ENCODE results near the gene PPARGC1A.

Gene PPARGC1A

DNA sequence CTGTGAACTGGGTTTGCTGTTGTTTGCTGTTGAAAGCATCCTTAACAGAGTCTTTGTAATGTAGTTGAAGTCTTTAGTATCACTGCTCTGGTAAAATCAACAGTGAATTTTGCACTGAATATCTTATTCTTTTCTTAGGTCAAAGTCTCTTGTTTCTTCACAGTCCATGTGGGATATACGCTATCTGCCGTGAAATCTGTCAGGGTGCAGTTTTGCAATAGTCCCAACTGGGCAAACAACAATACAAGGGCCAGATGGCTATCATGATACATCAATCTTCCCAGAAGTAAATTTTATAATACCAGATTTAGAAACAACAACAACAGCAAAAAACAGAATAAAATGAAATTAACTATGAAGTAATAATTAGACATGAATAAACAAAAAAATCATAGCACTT is 123.5 kb downstream of the PPARGC1A start:
- no peak for DNase-seq

DNA sequence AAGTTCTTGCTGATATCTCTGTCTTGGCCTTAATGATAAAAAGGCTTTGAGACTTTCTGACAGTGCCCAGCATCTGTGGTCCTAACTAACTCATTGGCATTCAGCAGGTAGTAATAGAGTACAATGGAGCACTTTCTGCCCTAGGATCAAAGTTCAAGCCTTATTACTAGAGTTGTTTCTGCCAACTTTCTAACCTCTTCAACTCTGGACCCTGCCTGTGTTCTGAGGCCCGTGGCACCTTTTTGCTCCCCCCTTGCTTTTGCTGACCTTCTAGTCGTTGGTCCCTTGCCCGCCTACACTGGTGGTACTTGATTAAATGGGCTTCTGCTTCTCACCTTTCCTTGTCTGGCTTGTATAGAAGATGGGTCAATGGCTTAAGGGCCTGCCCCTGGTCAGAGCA is 126.3 kb downstream of the PPARGC1A start:
- no peak for DNase-seq

DNA sequence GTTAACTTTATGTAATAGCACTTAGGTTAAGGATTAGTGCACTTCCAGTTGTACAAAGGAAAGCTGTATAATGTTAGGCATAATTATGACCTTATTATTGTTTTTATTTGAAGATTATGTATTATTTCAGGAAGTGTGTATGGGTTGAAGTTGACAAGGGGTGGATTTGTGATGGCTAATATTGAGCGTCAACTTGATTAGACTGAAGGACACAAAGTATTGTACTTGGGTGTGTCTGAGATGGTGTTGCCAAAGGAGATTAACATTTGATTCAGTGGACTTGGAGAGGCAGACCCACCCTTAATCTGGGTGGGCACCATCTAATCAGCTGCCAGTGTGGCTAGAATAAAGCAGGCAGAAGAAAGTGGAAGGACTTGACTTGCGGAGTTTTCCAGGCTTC is 127.3 kb downstream of the PPARGC1A start:
- no peak for DNase-seq

DNA sequence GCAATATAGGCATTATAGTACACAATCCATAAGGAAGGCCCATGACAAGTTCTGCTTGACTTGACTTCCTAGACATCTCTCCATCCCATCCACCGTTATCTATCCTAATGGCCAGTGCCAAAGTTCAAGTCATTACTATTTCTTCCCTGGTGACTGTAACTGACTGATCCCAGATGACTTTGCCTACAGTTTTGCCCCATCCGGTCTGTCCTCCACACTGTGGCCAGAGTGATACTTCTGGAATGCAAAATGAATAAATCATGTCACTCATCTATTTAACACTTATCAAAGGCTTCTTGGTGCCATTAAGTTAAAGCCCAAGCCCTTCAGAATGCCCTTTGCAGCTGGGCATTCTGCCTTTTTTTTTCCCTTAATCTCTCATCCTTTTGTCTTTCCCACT is 130.8 kb downstream of the PPARGC1A start:
- no peak for DNase-seq

DNA sequence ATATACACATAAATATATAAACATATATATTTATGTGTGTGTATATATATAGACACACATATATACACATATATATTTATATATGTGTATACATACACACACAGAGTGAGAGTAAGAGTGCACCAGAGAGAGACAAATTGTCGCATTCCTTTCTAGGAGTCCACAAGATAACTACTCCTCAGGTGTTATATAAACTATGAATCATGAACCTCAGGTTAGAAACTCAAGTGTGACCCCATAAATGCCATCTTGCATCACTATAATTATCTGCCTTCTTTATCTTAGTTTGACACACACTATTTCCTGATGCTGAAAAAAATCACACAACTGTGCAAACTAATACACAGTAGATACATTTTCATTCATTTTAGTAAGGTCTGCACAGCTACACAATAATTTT is 135.2 kb downstream of the PPARGC1A start:
- no peak for DNase-seq

DNA sequence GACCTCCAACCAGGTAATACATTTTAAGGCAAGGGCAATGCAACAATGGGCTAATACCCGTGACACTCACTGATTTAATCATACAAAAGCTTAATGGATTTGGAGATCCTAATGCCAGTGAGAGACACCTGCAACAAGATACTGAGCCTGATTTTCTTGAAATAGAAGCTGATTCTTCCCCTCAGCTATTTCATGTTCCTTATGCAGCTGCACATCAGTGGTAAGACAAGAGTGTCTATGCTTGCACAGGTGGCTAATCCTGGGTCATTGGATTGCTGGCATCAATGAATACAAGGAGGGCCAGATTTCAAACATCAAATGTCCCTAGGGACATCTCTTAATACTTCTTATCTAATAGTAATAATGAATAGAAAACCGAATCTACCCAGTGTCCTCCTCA is 139.7 kb downstream of the PPARGC1A start:
- no peak for DNase-seq

DNA sequence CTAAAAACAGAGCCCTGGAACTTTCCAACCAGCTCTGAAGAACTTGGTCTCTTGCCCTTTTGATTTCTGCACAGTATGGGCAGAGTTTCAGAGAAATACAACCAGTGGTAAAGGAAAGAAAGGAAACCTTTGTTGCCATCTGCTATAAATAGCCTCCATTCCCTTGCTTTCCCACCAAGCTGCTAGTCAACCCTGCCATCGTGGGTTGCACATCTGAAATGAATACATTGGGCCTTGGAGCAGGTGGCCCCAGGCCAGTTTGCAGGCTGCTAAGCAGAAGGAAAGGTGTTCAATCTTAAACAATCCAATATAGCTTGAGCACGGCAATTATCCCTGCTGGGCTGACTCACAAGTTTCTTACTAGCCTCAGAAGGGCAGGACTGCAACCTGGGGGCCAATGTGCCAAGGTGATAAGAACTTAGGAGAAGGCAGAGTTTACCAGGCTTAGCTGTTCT is 142.5 kb downstream of the PPARGC1A start:
- DNase-seq = no peak

DNA sequence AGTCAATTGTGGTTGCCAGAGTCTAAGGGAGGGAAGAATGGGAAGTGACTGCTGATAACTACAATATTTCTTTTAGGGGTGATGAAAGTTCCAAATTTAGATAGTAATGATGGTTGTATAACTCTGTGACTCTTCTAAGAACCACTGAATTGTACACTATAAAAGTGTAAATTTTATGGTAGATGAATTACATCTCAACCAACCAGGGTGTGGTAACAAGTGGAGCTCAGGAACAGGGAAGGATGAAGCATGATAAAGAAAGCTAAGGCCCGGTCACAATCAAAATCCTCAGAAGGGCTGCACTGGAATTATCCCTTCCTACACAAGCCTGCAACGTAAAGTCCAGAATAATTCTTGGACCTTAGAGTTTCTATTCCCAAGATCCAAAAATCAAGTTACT is 143.2 kb downstream of the PPARGC1A start:
- DNase-seq = no peak

DNA sequence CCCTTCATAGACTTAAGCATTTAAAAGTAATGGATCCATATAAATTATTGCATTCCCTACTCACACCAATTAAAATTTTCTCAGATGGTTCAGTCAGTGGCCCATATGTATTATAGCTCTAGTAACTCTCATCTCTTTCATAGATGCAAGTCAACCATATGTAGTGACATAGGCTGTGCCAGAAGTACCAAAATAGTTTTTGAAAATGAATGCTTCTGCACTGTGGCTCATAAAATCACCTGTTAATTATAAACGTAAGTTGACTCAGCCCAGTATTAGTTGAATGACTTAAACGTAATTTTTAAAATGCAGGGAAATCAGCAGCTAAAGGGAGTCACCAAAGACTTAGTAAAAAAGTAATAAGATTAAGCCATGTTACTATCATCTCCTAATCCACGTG is 143.8 kb downstream of the PPARGC1A start:
- DNase-seq = no peak

DNA sequence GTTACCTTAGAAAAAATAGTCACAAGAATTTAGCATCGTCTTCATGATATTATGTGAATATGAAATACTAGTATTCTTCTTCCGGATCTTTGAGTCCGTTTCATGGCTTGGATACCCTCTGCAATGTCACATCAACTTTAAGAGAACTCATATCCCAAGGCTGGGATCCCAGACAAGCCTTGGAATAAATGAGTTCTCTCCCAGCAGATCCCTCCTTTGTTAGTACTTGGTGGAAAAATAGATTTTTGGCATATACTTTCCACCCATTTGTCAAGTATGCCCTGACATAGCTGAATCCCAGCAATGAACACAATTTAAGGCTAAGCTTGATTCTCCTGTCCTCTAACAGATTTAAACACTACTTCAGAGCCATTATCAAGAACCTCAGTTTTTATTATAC is 144.5 kb downstream of the PPARGC1A start:
- DNase-seq = no peak
